Measurements from ENCODE around the gene FLACC1. TPM values are rescaled to one million over a fixed set of nuclear protein-coding genes. Genes with fewer than 3 reads are reported as not detected.

The FLACC1 gene
- total and polyA plus RNA-seq, 7 donors, result 0.55 to 4.3 (median 1.8) TPM

DNA sequence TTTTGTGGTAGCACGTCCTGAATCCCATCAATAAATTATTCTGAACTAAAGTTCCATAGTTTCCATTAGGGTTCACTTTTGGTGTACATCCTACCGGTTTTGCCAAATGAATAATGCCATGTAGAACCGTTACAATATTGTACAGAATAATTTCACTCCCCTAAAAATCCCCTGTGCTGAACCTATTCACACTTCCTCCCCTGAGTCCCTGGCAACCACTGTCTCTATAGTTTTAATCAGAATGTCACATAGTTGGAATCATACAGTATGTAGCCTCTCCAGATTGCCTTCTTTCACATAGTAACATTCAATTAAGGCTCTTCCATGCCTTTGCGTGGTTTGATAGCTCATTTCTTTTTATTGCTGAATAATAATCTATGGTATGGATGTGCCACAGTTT, 106.4 kb downstream of the FLACC1 start:
- no peak for ATAC-seq
- intact Hi-C loops (cut with DNase I), result no loop called here

GRCh38 chr2:201249889-201250288, 107.3 kb downstream of the FLACC1 start:
- Histone ChIP-seq H3K27ac (no peak overlapping the region), H3K4me1 (no peaks in the 10 kb centered on the region), H3K4me3 (no peak overlapping the region), H3K9me3 (no peaks in the 10 kb centered on the region), H3K36me3 (ENCODE audit: insufficient read depth in 1 of 2, low read depth in 1 of 2) (no peaks in the 10 kb centered on the region), H3K27me3 (ENCODE audit: insufficient read depth in 3 of 3, low read length in 2 of 3) (no peaks in the 10 kb centered on the region)
- DNase-seq (no peak), ATAC-seq (no peak)
- intact Hi-C loops (cut with DNase I), result no loop called here
- WGBS, 3 donors, result 83 to 90% (median 87%) methylated on average over 2 of the region's 2 CpGs
- TF ChIP-seq CTCF (IDR thresholded peaks at IDR 0.05), result no peak

More for the DNA sequence above, 106.4 kb downstream of the FLACC1 start:
- no peaks in the 10 kb centered on the region for H3K27me3 ChIP-seq (ENCODE audit: insufficient read depth in 3 of 3, low read length in 2 of 3)
- H3K4me3 ChIP-seq, result no peak overlapping the region
- no peaks in the 10 kb centered on the region for H3K36me3 ChIP-seq (ENCODE audit: insufficient read depth in 1 of 2, low read depth in 1 of 2)
- H3K27ac ChIP-seq, result no peak overlapping the region
- no peak for DNase-seq
- 81 to 90% (median 86%) methylated on average over 4 of the region's 4 CpGs for WGBS, 3 donors
- no peak for TF ChIP-seq CTCF (IDR thresholded peaks at IDR 0.05)
- H3K4me1 ChIP-seq, result no peaks in the 10 kb centered on the region
- H3K9me3 ChIP-seq, result no peaks in the 10 kb centered on the region

DNA sequence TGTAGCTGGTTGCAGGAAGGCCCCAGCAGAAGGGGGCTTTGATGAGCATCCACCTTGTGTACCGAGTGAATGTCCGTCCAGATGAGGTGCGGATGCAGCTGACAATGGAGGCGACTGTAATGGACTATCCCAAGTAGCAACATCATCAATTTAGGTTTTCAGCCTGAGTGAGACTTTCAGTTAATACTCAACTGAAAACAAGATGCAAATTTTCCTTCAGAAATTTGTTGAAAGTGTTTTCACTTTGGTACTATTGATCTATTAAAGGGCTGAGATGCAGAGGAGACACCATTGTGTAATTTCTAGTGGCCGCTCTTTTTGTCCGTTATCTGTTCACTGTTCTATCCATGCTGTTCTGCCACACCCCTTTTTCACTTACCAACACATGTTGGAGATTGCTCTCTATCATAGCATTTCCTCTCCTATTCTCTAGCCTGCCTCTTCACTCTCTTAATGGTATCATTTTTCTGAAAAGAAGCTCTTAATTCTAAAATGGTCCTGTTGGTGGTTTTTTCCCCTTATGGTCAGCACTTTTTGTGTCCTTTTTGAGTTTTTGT, 108.8 kb downstream of the FLACC1 start:
- H3K4me1 ChIP-seq, result no peaks in the 10 kb centered on the region
- no peaks in the 10 kb centered on the region for H3K36me3 ChIP-seq (ENCODE audit: insufficient read depth in 1 of 2, low read depth in 1 of 2)
- 91 to 93% (median 92%) methylated on average over 6 of the region's 6 CpGs for WGBS, 3 donors
- DNase-seq (no peak), ATAC-seq (no peak)
- no peaks in the 10 kb centered on the region for H3K9me3 ChIP-seq
- H3K27ac ChIP-seq, result no peak overlapping the region
- H3K27me3 ChIP-seq (ENCODE audit: insufficient read depth in 3 of 3, low read length in 2 of 3), result no peaks in the 10 kb centered on the region
- intact Hi-C loops (cut with DNase I), result no loop called here
- TF ChIP-seq CTCF (IDR thresholded peaks at IDR 0.05), result no peak
- no peak overlapping the region for H3K4me3 ChIP-seq

GRCh38 chr2:201246280-201246679, 110.9 kb downstream of the FLACC1 start:
- no peaks in the 10 kb centered on the region for H3K4me1 ChIP-seq
- ATAC-seq, result no peak
- 63 to 77% (median 65%) methylated on average over 4 of the region's 4 CpGs for WGBS, 3 donors
- no peaks in the 10 kb centered on the region for H3K27me3 ChIP-seq (ENCODE audit: insufficient read depth in 3 of 3, low read length in 2 of 3)
- no peak for TF ChIP-seq CTCF (IDR thresholded peaks at IDR 0.05)
- no peak overlapping the region for H3K27ac ChIP-seq
- intact Hi-C loops (cut with DNase I), result no loop called here
- H3K36me3 ChIP-seq (ENCODE audit: insufficient read depth in 1 of 2, low read depth in 1 of 2), result no peaks in the 10 kb centered on the region
- H3K4me3 ChIP-seq, result no peak overlapping the region
- DNase-seq, result no peak
- H3K9me3 ChIP-seq, result peaks cover 8% of the 10 kb centered on the region

DNA sequence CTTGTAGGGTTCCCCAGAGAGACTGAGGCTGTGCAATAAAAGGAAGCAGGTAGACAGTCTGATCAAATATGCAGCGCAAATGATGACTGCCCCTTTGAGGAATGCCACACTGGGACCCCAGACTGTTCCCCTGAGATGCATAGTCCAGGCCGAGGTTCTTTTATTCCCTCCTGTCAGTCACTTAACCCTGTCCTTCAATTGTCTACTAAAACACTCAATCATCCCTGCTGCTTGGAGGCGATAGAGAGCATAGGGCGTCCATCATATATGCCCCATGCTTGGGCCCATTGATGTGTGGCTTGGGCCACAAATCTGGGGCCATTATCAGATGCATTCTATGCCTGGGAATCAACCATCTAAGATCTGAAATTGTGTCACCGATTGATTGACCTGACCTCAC, 112.3 kb downstream of the FLACC1 start:
- no peaks in the 10 kb centered on the region for H3K36me3 ChIP-seq (ENCODE audit: insufficient read depth in 1 of 2, low read depth in 1 of 2)
- WGBS, 3 donors, result 88 to 90% (median 88%) methylated on average over 5 of the region's 5 CpGs
- DNase-seq (no peak), ATAC-seq (no peak)
- H3K27ac ChIP-seq, result no peak overlapping the region
- peaks cover 8% of the 10 kb centered on the region for H3K9me3 ChIP-seq
- TF ChIP-seq CTCF (IDR thresholded peaks at IDR 0.05), result no peak
- H3K4me1 ChIP-seq, result no peaks in the 10 kb centered on the region
- intact Hi-C loops (cut with DNase I), result no loop called here
- no peak overlapping the region for H3K4me3 ChIP-seq
- H3K27me3 ChIP-seq (ENCODE audit: insufficient read depth in 3 of 3, low read length in 2 of 3), result no peaks in the 10 kb centered on the region
